ENCODE measurements around the gene ARHGAP23.

- TF ChIP-seq CTCF (optimal IDR thresholded peaks at IDR 0.05 in 1 of 3, IDR thresholded peaks at IDR 0.05 in 1 of 3, conservative IDR thresholded peaks at IDR 0.05 in 1 of 3; ENCODE audit: extremely low read depth in 1 of 3, insufficient read depth in 2 of 3, low read length in 3 of 3) (no peak), EZH2 (IDR thresholded peaks at IDR 0.05; ENCODE audit: low read length) (no peak)
These were observed 83.2 kb downstream of the ARHGAP23 start for GRCh38 chr17:38511150-38512108.

Measured in keratinocyte (primary cell).